Glutamatergic neuron (in vitro differentiated cells): ENCODE results near the gene SMIM7. TPM values are rescaled to one million over a fixed set of nuclear protein-coding genes. Genes with fewer than 3 reads are reported as not detected.
"Not testable (repeated sequence)": the region's sequence is repeated elsewhere in the genome, so short reads cannot be mapped to it uniquely, and the experiment has no call there.

Source experiments
- DNase-seq: peaks from one replicate; pipeline ENCODE4 v3.0.0; 2022
- H3K27ac Mint-ChIP-seq: one replicate; pipeline ENCODE4 v1.8.0; 2020; ENCODE audit warnings: mild to moderate bottlenecking, mixed read lengths, inconsistent platforms; ENCODE audit not compliant: unreplicated experiment
- H3K27me3 Mint-ChIP-seq: one replicate; pipeline ENCODE4 v1.8.0; 2020; ENCODE audit warnings: mild to moderate bottlenecking, moderate library complexity, mixed read lengths, inconsistent platforms; ENCODE audit not compliant: unreplicated experiment
- H3K36me3 Mint-ChIP-seq: one replicate; pipeline ENCODE4 v1.8.0; 2020; ENCODE audit warnings: mild to moderate bottlenecking, mixed read lengths, inconsistent platforms; ENCODE audit not compliant: unreplicated experiment
- H3K4me1 Mint-ChIP-seq: one replicate; pipeline ENCODE4 v1.8.0; 2020; ENCODE audit warnings: mild to moderate bottlenecking, low read depth, mixed read lengths, inconsistent platforms; ENCODE audit not compliant: unreplicated experiment
- H3K4me3 Mint-ChIP-seq: one replicate; pipeline ENCODE4 v1.8.0; 2020; ENCODE audit warnings: mild to moderate bottlenecking, mixed read lengths, inconsistent platforms; ENCODE audit not compliant: unreplicated experiment
- H3K9me3 Mint-ChIP-seq: one replicate; pipeline ENCODE4 v1.8.0; 2020; ENCODE audit warnings: mild to moderate bottlenecking, moderate library complexity, mixed read lengths, inconsistent platforms; ENCODE audit not compliant: unreplicated experiment
- CTCF ChIP-seq: fragments of 200-600 bp; sonication (generic); IDR thresholded peaks from one replicate; pipeline ENCODE4 v1.5.0; 2021; ENCODE audit not compliant: partially characterized antibody, unreplicated experiment
- total RNA-seq: library from RNA; stranded (reverse); fragmentation: NEBNext Ultra II Directional; extraction: Animal tissue kit (Norgen Biotek cat#: 25700); gene quantifications from one replicate; pipeline ENCODE4 v1.2.1, GENCODE V29; 2021; ENCODE audit not compliant: unreplicated experiment

SMIM7 gene
- total RNA-seq, 1 donor from 2014 or later = 81.0 TPM

- peaks cover 6% of the 10 kb centered on the region for H3K27me3 Mint-ChIP-seq
- H3K27ac Mint-ChIP-seq = no peak overlapping the region
- no peak for TF ChIP-seq CTCF
- H3K4me1 Mint-ChIP-seq = peaks cover 9% of the 10 kb centered on the region
- peaks cover 9% of the 10 kb centered on the region for H3K9me3 Mint-ChIP-seq
- peaks cover 6% of the 10 kb centered on the region for H3K36me3 Mint-ChIP-seq
- DNase-seq = no peak
- no peak overlapping the region for H3K4me3 Mint-ChIP-seq
These were observed 4.2 kb downstream of the SMIM7 start for GRCh38 chr19:16655727-16656126.

DNA sequence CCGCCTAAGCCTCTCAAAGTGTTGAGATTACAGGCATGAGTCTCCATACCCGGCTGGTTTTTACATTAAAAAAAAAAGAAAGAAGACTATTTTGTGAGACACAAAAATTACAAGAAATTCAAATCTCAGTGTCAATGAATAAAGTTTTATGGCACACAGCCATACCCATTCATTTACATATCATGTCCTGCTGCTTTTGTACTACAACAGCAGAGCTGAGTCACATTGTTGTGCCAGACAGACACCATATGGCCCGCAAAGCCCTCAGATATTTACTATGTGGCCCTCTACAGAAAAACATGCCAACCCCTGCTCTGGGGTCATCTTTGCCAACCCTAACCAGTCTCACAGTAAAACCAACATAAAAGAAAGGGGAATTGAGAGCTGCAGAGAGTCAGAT, 5.3 kb downstream of the SMIM7 start:
- peaks cover 6% of the 10 kb centered on the region for H3K27me3 Mint-ChIP-seq
- no peak overlapping the region for H3K4me3 Mint-ChIP-seq
- H3K4me1 Mint-ChIP-seq = peaks cover 9% of the 10 kb centered on the region
- no peak for DNase-seq
- H3K36me3 Mint-ChIP-seq = peaks cover 6% of the 10 kb centered on the region
- no peak for TF ChIP-seq CTCF
- peaks cover 9% of the 10 kb centered on the region for H3K9me3 Mint-ChIP-seq
- H3K27ac Mint-ChIP-seq = no peak overlapping the region

- no peak for TF ChIP-seq CTCF
- Mint-ChIP-seq H3K9me3 (peaks cover 6% of the 10 kb centered on the region), H3K4me1 (peaks cover 9% of the 10 kb centered on the region), H3K27me3 (peaks cover 6% of the 10 kb centered on the region), H3K27ac (no peak overlapping the region), H3K36me3 (peaks cover 6% of the 10 kb centered on the region), H3K4me3 (no peak overlapping the region)
- DNase-seq = no peak
These were observed 5.8 kb downstream of the SMIM7 start for GRCh38 chr19:16654140-16654539.

GRCh38 chr19:16652854-16653253, 7.1 kb downstream of the SMIM7 start:
- Mint-ChIP-seq H3K36me3 (peaks cover 6% of the 10 kb centered on the region), H3K9me3 (no peaks in the 10 kb centered on the region), H3K27ac (no peak overlapping the region), H3K4me3 (no peak overlapping the region), H3K4me1 (peaks cover 3% of the 10 kb centered on the region), H3K27me3 (peaks cover 2% of the 10 kb centered on the region)
- TF ChIP-seq CTCF = no peak
- DNase-seq = no peak

DNA sequence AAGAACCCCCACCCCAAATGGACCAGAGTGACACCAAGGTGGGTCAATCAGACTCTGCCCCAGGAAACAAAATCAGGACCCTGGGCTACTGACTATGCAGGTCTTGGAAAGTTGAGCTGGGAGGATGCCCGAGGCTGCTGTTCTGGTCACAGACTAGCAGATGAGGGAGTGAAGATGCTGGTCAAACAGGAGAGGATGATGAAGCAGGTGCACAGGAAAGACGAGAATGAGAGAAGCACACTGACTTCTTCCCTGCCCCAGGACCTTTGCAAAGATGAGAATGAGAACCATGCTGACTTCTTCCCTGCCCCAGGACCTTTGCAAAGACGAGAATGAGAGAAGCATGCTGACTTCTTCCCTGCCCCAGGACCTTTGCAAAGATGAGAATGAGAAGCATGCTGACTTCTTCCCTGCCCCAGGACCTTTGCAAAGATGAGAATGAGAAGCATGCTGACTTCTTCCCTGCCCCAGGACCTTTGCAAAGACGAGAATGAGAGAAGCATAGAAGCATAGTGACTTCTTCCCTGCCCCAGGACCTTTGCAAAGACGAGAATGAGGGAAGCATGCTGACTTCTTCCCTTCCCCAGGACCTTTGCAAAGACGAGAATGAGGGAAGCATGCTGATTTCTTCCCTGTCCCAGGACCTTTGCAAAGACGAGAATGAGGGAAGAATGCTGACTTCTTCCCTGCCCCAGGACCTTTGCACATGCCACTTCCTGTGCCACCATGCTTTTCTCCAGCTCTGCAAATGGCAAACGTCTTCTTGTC, 8.3 kb downstream of the SMIM7 start:
- not testable (repeated sequence) for H3K36me3 Mint-ChIP-seq, H3K27me3 Mint-ChIP-seq, H3K4me3 Mint-ChIP-seq

More for the DNA sequence above, 8.3 kb downstream of the SMIM7 start:
- not testable (repeated sequence) for DNase-seq, H3K27ac Mint-ChIP-seq, H3K9me3 Mint-ChIP-seq, H3K4me1 Mint-ChIP-seq
